Measurements from ENCODE around the gene ZNF236. TPM values are rescaled to one million over a fixed set of nuclear protein-coding genes. Genes with fewer than 3 reads are reported as not detected.

ZNF236 gene
- total RNA-seq, 2 experiments from 2014 or later = 6.6 to 16.1 TPM

DNA sequence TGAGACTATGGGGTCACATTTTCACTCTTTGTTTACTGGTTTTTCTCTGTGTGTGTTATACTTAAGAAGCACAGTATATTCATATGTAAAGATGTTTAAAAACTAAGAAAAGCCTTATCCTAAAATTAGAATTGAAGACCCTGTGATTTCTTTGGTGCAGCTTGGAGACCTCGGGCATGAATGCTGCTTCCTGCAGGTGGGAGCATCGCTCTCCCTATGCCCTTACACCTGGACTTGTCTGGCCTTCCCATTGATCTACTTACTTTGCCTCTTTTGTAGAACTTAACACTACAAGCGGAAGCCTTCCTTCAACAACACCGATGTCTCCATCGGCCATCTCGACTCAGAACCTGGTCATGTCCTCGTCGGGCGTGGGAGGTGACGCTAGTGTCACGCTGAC lies 114.5 kb downstream of the ZNF236 start:
- no peak for DNase-seq (ENCODE audit: low spot score)
- no peaks in the 10 kb centered on the region for H3K79me2 ChIP-seq (ENCODE audit: insufficient read depth, low read depth, low read length)
- no peak overlapping the region for H3K27ac ChIP-seq (ENCODE audit: low read depth, low read length, poor library complexity, severe bottlenecking)
- POLR2A ChIA-PET = no interaction called here
- H3K4me2 ChIP-seq (ENCODE audit: low read length) = no peak overlapping the region
- no peak overlapping the region for H3K4me3 ChIP-seq (ENCODE audit: low read depth, low read length, poor library complexity, severe bottlenecking)
- BruUV-seq (replicated peaks) = no TSS peak
- no peak for TF ChIP-seq EZH2phosphoT487 (IDR thresholded peaks at IDR 0.05; ENCODE audit: borderline replicate concordance, low read depth, low read length)
- TF ChIP-seq, protein P1, sequence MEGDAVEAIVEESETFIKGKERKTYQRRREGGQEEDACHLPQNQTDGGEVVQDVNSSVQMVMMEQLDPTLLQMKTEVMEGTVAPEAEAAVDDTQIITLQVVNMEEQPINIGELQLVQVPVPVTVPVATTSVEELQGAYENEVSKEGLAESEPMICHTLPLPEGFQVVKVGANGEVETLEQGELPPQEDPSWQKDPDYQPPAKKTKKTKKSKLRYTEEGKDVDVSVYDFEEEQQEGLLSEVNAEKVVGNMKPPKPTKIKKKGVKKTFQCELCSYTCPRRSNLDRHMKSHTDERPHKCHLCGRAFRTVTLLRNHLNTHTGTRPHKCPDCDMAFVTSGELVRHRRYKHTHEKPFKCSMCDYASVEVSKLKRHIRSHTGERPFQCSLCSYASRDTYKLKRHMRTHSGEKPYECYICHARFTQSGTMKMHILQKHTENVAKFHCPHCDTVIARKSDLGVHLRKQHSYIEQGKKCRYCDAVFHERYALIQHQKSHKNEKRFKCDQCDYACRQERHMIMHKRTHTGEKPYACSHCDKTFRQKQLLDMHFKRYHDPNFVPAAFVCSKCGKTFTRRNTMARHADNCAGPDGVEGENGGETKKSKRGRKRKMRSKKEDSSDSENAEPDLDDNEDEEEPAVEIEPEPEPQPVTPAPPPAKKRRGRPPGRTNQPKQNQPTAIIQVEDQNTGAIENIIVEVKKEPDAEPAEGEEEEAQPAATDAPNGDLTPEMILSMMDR (conservative IDR thresholded peaks at IDR 0.05; ENCODE audit: low read length) = no peak
- H3K9me3 ChIP-seq (ENCODE audit: low read length) = no peaks in the 10 kb centered on the region
- peaks cover 7% of the 10 kb centered on the region; the same call in 1 of the 2 replicates for H3K36me3 ChIP-seq (ENCODE audit: insufficient read depth, low read length)
- no peaks in the 10 kb centered on the region for H3K4me1 ChIP-seq (ENCODE audit: insufficient read depth, low read length, poor library complexity, severe bottlenecking)
- H2AFZ ChIP-seq (ENCODE audit: low read length) = no peak overlapping the region
- intact Hi-C loops (cut with micrococcal nuclease; ENCODE audit: unreplicated experiment) = no loop called here
- H3K9me2 ChIP-seq (ENCODE audit: insufficient read depth, low read length) = no peaks in the 10 kb centered on the region
- no peaks in the 10 kb centered on the region for H4K20me1 ChIP-seq (ENCODE audit: insufficient read depth, low read length)
- CTCF ChIA-PET (ENCODE audit: unreplicated experiment) = no interaction called here

DNA sequence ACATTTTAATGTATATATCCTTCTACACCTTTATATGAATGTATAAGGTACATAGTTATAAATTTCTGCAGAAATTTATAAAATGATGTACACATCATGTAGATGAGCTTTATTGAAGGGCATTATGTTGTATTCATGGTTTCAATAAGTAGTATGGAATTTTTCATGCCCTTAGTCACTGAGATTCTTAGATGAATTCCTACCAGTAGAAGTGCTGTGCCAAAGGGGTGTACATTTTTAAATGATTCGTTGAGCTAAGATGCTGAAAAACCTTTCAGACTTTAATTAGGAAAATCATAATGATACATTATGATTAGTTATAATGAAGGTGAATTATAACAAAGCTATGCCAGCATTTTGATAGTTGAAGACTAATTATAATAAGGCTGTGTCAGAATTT lies 115.2 kb downstream of the ZNF236 start:
- no peaks in the 10 kb centered on the region for H3K4me1 ChIP-seq (ENCODE audit: insufficient read depth, low read length, poor library complexity, severe bottlenecking)
- no peak overlapping the region for H3K4me2 ChIP-seq (ENCODE audit: low read length)
- H3K9me2 ChIP-seq (ENCODE audit: insufficient read depth, low read length) = no peaks in the 10 kb centered on the region
- H3K9me3 ChIP-seq (ENCODE audit: low read length) = no peaks in the 10 kb centered on the region
- TF ChIP-seq, protein P1 (conservative IDR thresholded peaks at IDR 0.05; ENCODE audit: low read length) = no peak
- TF ChIP-seq EZH2phosphoT487 (IDR thresholded peaks at IDR 0.05; ENCODE audit: borderline replicate concordance, low read depth, low read length) = no peak
- ChIA-PET CTCF (ENCODE audit: unreplicated experiment) (no interaction called here), POLR2A (no interaction called here)
- intact Hi-C loops (cut with micrococcal nuclease; ENCODE audit: unreplicated experiment) = no loop called here
- no peaks in the 10 kb centered on the region for H4K20me1 ChIP-seq (ENCODE audit: insufficient read depth, low read length)
- H2AFZ ChIP-seq (ENCODE audit: low read length) = no peak overlapping the region
- H3K36me3 ChIP-seq (ENCODE audit: insufficient read depth, low read length) = peaks cover 7% of the 10 kb centered on the region; the same call in 1 of the 2 replicates
- DNase-seq (ENCODE audit: low spot score) = no peak
- no peak overlapping the region for H3K4me3 ChIP-seq (ENCODE audit: low read depth, low read length, poor library complexity, severe bottlenecking)
- no TSS peak for BruUV-seq (replicated peaks)
- no peak overlapping the region for H3K27ac ChIP-seq (ENCODE audit: low read depth, low read length, poor library complexity, severe bottlenecking)
- H3K79me2 ChIP-seq (ENCODE audit: insufficient read depth, low read depth, low read length) = no peaks in the 10 kb centered on the region

DNA sequence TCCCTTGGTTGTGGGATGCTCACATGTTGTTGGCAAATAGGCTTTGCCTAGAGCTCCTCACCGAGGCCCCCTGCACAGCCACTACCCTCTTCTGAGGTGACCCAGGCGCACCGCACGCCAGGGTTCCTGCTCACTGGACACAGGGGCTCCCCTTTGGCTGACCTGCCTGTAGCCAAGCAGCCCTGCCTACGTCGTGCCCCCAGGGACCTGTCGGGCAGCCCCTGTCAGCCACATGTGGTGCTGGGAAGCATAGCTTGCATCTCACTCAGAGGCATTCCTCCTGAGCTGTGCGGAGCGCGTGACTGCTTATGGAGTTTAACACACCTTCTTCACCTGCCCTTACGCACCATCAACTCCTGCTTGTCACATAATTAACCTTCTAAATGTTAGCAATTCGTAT lies 116.3 kb downstream of the ZNF236 start:
- Histone ChIP-seq H3K4me1 (ENCODE audit: insufficient read depth, low read length, poor library complexity, severe bottlenecking) (no peaks in the 10 kb centered on the region), H3K27ac (ENCODE audit: low read depth, low read length, poor library complexity, severe bottlenecking) (no peak overlapping the region), H4K20me1 (ENCODE audit: insufficient read depth, low read length) (no peaks in the 10 kb centered on the region), H3K4me2 (ENCODE audit: low read length) (no peak overlapping the region), H3K9me3 (ENCODE audit: low read length) (no peaks in the 10 kb centered on the region), H3K79me2 (ENCODE audit: insufficient read depth, low read depth, low read length) (no peaks in the 10 kb centered on the region), H3K9me2 (ENCODE audit: insufficient read depth, low read length) (no peaks in the 10 kb centered on the region), H3K36me3 (ENCODE audit: insufficient read depth, low read length) (peaks cover 7% of the 10 kb centered on the region; the same call in 1 of the 2 replicates), H2AFZ (ENCODE audit: low read length) (no peak overlapping the region), H3K4me3 (ENCODE audit: low read depth, low read length, poor library complexity, severe bottlenecking) (no peak overlapping the region)
- ChIA-PET POLR2A (no interaction called here), CTCF (ENCODE audit: unreplicated experiment) (no interaction called here)
- intact Hi-C loops (cut with micrococcal nuclease; ENCODE audit: unreplicated experiment) = no loop called here
- no TSS peak for BruUV-seq (replicated peaks)
- TF ChIP-seq EZH2phosphoT487 (IDR thresholded peaks at IDR 0.05; ENCODE audit: borderline replicate concordance, low read depth, low read length) = no peak
- TF ChIP-seq, protein P1 (conservative IDR thresholded peaks at IDR 0.05; ENCODE audit: low read length) = no peak
- DNase-seq (ENCODE audit: low spot score) = no peak
